Epidermal melanocyte (primary cell): ENCODE data around the gene SHD.

ENCODE experiments used
- DNase-seq: peaks from one replicate; pipeline ENCODE4 v3.0.0; 2011; ENCODE audit warnings: low spot score; ENCODE audit not compliant: insufficient read length

Gene SHD

DNA sequence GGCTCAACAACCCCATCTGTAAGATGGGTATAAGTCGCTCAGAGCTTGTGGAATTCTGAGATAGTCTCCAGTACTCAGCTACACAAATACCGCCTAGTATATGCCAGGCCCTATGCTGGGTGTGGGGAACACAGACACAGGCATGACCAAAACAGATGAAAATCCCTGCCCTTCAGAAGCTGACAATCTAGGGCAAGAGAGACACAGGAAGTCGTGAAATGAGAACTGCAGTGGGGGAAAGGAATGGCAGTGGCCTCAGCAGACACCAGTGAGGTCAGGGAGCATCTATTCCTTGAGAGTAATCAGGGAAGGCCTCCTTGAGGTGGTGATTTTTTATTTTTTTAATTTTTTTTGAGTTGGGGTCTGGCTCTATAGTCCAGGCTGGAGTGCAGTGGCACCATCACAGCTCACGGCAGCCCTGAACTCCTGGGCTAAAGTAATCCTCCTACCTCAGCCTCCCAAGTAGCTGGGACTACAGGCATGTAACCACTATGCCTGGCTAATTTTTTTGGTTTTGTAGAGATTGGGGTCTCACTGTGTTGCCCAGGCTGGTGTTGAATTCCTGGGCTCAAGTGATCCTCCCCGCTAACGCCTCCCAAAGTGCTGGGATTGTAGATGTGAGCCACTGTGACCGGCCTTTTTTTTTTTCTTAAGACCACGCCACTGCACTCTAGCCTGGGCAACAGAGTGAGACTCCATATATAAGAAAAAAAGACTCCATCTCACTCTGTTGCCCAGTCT lies 19.9 kb downstream of the SHD start:
- DNase-seq: no peak

DNA sequence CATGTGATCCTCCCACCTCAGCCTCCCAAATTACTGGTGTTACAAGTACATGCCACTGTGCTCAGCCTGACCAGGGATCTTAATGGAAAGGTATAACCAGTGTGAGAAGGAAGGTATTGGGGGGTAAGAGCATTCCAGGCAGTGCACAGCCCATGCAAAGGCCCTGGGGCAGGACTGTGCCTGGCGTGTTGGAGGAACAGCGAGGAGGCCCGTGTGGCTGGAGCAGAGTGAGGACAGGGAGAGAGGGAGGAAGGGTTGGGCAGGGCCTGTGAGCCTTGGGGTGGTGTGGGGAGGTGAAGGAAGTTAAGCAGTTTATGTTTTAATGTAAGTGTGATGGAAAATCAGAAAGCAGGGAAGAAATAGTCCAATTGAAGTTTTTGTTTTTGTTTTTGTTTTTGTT lies 21.5 kb downstream of the SHD start:
- DNase-seq: no peak

DNA sequence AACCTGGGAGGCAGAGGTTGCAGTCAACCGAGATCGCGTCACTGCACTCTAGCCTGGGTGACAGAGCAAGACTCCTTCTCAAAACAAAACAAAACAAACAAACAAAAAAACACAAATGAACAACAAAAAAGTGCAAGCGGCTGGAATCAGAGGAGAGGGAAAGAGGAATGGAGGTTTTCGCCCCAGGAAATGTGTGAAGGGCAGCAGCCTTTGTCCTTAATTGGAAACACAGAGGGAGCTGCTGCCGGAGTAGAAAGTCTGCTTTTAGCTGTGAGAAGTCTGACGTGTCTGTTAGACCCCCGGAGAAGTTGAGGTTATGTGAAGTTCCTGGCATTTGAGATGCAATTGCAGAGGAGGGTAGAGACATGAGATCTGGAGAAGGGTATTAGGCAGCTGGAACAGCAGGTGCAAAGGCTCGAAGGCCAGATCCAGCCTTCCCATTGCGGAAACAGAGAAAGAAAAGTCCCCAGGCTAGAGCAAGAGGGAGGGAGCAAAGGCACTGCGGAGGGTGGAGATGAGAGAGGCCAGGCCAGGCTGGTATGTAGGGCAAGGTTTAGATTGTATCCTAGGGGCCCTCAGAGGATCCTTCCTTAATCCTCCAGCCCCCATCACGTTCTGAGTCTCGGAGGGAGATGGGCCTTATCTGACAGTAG lies 22.6 kb downstream of the SHD start:
- DNase-seq: no peak

DNA sequence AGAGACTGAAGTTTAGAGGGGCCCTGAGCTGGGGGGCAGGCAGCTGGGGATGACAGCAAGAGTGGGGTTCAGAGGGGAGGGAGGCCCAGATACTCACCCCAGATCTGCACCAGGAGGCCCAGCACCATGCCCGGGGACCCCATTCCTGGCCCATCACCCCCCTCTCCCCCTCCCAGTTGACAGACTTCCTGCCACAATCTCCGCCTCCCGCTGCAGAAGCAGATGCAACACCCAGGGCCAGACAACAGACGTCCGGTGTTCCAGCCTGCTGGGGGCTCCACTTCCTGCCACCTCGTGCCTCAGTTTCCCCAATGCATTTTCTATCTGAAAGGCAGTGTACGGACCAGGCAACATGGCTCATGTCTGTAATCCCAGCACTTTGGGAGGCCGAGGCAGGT lies 23.2 kb downstream of the SHD start, which contains the start of gene TMIGD2:
Gene TMIGD2 (minus strand): TSS at position 147 of the 398 bp plus-strand sequence. CDS start 4 bp downstream, at position 143.
- no peak for DNase-seq

DNA sequence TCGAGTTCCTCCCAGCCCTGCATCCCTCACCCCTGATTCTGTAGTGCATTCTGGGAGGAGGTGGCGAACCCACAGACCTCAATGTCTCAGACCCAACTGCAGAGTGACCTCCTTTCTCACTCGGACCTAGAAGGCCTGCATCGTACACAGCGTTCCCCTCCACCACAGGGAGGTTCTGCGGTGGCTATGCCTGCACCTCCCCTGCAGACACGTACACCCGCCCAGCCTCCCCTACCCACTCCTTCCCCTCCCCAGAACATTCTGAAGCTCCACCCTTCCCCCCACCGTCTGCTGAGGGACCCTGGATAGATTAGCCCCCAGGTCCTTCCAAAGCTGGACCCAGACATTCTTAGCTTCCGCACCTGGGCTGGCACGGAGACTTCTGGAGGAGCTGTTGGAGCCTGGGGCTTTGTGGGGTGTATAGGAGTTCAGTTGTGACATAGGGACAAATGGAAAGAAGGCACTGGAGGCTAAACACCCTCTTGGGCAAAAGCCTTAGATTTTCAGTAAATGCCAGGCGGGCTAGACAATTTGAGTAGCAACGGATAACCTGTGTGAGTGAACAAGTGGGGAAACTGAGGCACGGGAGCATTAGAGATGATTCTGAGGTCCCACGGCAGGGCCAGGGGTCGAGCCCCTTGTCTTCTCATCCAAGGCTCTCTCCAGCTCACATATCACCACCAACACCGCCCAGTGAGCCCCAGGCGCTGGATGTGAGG lies 24.9 kb downstream of the SHD start:
- no peak for DNase-seq

DNA sequence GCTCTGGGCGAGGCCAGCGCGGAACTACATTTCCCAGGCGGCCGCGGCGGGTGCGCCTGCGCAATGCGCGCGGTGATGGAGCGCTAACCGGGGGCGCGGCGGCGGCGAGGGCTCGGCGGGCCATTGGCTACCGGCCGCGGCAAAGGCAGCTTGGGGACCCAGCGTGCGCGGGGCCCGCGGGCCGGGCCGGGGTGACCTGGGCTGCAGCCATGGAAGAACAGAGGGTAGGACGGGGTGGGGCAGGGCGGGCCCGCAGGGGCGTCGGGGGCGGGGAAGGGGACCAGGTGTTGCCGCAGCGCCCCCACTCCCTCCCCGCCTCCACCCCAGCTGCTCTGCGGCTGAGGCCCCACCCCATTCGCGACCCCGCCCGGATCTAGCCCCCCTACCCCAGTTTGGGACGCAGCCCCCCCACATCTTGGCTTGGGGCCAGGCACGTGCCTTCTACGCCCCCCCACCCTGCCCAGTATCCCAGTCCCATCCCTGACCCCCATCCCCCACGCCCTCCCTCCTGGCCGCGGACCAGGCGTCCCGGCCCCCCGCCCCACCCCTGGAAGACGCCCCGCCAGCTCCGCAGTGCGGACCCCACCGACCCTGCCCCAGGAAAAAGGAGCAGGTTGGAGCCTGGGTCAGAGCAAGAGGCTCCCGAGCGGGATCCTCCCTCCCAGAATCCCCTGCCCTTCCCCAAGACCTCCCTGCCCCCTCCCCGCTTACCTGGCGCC lies 25.6 kb downstream of the SHD start, which contains the start of gene FSD1:
Gene FSD1 (plus strand): TSS at position 61 of the 719 bp plus-strand sequence. CDS start 149 bp downstream, at position 210.
- DNase-seq: peak; percentile 87

DNA sequence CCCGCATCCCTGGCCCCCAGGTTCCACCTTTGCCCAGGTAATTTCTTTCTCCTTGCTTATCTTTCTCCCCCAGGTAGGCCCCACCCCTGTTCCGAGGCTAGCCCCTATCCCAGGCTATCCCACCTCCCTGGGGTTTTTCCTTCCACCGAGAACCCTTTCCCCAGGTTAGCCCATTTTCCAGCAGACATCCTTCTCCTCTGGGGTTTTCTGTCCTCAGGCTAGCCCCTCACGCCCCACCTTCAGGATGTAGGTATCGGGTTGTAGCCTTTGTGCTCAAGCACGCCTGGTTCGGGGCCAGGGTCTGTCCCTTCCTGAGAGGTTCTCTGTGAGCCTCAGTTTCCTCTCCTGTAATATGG lies 26.2 kb downstream of the SHD start:
- no peak for DNase-seq

DNA sequence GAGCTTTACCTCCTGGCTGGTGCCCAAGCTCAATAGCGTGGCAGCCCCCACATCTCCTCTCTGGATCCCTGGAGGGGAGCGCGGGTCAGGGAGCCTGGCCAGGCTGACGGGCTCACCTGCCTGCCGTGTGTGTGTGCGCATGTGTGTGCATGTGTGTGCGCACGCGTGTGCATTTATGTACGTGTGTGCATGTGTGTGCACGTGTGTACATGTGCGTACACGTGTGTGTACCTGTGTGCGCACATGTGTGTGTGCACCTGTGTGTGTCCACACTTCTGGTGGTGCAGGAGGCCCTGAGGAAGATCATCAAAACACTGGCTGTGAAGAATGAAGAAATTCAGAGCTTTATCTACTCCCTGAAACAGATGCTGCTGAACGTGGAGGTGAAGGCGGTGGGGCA lies 26.6 kb downstream of the SHD start:
- no peak for DNase-seq

DNA sequence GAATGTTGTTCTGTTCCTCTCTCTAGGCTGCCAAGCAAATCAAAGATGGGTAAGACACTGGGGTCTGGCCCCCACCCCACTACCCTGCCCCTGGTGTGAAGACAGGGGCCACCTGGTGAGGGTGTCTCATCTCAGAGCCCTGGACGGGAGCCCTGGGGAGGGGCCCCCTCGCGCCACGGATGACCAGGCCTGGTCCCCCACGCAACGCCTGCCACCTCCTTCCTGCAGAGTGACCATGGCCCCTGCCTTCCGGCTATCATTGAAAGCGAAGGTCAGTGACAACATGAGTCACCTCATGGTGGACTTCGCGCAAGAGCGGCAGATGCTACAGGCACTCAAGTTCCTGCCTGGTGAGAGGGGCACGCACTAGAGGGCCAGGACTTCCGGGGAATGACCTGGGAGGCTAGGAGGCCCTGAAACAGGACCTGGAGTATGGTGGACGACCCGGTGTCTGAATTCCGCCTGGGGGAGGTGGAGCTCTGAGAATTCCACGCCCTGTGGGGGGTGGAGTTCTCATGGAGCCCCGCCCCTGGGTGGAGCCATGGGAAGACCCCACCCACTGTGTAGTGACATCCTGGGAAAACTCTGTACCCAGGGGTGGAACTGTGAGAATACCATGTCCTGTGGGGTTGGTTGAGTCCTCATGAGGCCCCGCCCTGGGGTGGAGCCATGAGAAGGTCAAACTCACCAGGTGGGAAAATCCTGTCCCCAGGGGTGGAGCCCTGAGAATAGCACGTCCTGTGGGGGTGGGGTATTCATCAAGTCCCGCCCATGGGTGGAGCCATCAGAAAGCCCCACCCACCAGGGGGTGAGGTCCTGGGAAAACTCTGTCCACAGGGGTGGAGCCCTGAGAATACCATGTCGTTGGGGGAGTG lies 31.4 kb downstream of the SHD start:
- DNase-seq: no peak

DNA sequence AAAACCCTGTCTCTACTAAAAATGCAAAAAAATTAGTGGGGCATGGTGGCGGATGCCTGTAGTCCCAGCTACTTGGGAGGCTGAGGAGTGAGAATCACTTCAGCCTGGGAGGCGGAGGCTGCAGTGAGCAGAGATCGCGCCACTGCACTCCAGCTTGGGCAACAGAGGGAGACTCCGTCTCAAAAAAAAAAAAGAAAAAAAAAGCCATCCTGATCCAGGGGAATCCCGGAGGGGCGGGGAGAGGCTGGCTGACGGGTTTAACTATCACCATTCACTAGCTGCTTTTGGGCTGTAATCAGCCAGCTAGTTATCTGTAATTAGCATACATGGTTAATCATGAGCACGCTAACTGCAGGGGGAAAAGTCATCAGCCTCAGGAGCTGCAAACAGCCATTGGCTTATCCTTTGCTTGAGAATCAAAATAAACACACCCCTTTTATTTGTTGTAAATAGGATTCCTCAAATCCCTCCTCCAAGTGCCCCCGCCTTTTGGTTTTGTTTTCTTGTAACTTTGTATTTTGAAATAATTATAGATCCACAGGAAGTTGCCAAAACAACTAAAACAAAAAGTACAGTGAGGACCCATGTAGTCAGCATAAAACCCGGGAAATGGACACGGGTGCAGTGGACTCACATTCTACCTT lies 34.9 kb downstream of the SHD start:
- DNase-seq: no peak

DNA sequence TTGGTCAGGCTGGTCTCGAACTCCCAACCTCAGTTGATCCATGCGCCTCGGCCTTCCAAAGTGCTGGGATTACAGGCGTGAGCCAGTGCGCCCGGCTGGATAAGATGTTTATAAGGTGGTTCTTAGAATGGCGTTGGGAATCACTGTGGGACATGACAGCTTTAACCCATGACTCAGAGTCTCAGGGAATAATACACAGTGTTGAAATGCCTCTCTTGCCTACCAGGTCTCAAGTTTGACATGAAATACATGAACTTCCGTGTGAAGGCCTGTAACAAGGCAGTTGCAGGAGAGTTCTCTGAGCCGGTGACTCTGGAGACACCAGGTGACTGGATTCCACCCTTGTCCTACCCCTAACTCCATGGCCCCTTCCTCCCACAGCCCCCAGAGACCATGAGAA lies 37.9 kb downstream of the SHD start:
- DNase-seq: no peak

DNA sequence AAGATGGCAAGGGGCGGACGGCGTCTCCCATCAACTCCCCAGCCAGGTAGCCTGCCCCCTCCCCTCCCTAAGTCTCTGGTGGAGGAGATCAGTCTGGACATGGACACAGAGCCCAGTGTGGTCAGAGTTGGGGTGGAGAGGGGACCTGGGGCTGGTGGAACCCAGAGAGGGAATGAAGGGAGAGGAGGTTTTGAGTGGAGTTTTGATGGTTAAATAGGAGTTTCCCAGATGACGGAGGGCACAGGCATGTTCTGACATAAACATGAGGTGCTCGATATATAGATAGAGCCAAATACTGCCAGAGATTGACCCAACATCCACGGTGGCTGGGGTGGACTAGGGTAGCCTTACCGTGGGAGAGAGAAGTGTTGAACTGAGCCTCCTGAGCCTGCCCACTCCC lies 39.4 kb downstream of the SHD start:
- no peak for DNase-seq

DNA sequence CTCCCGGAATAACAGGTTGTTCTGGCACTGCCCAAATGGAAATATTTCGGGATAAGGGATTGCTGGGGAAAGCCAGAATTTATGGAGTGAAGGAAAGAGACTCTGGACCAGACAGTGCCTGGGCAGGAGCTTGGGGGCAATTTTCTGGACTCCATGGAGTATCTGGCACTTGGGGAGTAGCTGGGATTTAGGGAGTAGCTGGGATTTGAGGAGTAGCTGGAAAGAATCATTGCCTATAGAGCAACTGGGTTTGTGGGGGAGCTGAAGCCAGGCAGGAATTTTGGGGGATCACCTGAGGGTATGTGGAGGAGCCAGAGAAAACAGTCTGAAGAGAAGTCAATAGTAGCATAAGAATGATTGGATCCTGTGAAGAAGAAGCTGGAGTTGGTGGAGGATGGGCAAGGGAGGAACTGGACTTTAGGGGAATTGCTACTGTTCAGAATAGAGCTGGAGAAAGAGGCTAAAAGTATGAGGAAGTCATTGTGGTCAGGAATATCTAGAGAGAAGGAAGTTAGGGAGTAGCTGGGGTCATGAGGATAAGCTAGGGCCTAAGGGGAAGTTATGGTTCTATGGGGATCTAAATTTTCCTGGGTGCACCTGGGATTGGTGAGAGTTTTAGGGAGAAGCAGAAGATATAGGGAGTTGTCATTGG lies 40.1 kb downstream of the SHD start:
- DNase-seq: no peak

DNA sequence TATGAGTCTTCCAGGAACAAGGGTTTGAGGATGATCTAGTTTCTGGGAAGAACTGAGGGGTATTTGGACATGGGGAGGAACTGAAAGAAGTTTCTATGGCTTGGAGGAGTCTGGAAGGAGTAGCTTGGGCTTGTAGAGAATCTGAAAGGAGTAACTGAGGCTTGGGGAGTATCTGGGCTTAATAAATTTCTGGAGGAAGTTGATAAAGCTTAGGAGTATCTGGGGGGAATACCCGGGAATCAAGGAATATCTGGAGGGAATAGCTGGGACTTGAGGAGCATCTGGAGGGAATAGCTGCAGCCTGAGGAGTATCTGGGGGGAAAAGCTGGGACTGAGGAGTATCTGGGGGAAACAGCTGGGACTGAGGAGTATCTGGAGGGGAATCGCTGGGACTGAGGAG lies 41.4 kb downstream of the SHD start:
- no peak for DNase-seq

DNA sequence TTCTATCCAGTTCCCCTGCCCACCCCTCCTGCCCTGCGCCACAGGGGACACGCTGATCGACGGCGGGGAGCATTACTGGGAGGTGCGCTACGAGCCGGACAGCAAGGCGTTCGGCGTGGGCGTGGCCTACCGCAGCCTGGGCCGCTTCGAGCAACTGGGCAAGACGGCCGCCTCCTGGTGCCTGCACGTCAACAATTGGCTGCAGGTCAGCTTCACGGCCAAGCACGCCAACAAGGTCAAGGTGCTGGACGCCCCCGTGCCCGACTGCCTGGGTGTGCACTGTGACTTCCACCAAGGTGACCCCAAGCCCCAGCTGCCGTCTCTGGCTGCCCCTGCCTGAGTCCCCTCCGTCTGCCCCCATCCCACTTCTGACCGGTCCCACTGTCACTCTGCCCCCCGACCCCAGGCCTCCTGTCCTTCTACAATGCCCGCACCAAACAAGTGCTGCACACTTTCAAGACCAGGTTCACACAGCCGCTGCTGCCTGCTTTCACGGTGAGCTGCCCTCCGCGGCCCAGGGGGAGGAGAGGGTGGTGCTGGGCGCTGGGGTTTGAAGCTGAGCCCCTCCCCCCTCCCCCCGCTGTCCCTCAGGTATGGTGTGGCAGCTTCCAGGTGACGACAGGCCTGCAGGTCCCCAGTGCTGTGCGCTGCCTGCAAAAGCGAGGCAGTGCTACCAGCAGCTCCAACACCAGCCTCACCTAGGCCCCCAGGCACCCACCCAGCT lies 44.0 kb downstream of the SHD start:
- DNase-seq: no peak

DNA sequence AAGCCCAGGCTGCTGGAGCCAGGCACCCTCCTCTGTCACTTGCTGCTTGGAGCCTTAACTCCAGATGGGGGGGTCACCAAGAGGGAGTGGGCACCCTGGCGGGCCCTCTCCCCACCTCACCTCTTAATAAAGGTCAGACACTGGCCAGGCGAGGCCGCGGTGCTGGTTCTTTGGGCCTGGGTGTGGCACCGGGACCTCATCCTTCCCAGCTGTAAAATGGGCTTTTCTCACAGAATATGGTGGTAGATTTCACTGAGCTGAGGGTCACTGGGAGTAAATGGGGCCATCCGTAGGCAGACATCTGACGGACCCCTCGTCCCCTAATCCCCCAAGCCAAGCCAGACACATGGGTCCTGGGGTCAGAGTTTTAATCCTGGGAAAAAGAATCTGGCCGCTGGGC lies 44.6 kb downstream of the SHD start:
- no peak for DNase-seq

DNA sequence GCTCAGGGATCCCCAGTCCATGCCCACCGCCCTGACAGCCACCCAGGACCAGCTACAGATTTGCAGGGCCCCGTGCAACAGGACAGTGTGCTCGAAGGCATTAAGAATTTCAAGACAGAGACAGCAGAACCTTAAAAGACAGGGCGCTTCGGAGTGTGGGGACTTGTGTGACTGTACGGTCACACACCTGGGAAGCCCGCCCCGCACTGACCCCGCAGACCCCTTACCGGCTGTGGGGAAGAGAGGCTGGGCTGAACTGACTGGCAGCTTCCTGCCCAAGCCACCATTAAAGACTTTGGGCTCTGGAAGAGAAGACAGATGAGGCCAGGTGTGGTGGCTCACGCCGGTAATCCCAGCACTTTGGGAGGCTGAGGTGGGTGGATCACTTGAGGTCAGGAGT lies 45.2 kb downstream of the SHD start:
- no peak for DNase-seq

DNA sequence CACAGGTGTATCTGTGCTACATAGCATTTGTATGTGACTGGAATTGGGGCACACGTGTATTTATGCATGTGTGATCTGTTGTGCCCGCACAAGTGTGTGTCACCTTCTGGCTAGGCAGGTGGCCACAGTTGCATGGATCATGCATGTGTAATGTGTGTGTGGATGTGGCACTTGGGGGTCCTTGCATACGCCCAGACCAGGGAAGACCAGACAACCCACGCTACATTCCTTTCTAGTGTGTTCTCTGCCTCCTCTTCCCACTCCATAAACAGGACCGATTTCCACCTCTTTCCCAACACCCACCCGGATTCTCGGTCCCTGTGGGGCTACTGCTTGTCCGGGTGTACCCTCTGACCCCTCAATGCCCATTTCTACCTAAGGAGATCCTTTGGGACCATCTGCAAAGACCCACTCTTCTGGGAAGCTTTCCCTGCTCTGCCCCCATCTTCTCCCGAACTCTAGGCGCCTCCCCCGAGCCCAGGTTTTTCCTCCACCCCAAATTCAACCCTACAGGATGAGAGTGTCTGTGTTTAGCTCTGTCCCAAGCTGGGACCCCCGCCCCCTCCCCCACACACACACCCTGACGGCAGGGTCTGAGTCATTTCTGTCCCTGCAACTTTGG lies 47.3 kb downstream of the SHD start:
- no peak for DNase-seq

DNA sequence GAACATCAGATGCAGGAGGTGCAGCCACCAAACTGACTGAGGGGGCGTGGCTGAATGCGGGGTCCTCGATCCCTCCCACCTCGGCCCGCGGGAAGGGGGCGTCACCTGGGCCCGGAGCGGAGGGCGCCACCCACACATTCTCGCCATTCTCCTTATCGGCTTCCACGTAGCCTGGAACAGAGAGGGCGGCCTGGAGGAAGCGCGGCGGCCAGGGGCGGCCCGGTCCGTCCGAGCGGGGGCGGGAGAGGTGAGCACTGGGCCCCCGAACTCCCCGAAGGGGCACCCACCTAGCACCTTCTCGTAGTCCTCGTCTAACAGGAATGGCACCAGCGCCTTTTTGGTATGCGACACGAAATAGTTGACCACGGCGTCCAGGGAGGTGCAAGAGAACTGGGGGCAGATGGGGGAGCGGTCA lies 47.8 kb downstream of the SHD start:
- no peak for DNase-seq
